Stimulated activated CD8-positive, alpha-beta memory T cell treated with anti-CD3 and anti-CD28 coated beads, Interleukin-12 subunit alpha, Interleukin-12 subunit beta, amount 100 ng/mL, for 24 hours (primary cell): ENCODE results near the gene GDNF.
"Not testable (repeated sequence)": the region's sequence is repeated elsewhere in the genome, so short reads cannot be mapped to it uniquely, and the experiment has no call there.

Experiments used
- DNase-seq: peaks from one replicate; pipeline ENCODE4 v3.0.0-alpha.2; 2020; ENCODE audit errors: extremely low read depth

GDNF gene

GRCh38 chr5:37839407-37840052, at the start of gene GDNF:
Gene GDNF, minus strand, starts transcription at chr5:37840041. Its CDS starts 5,245 bp downstream, at chr5:37834796.
- DNase-seq: no peak

- DNase-seq: no peak
Measured at GRCh38 chr5:37888476-37888875, 48.6 kb upstream of the GDNF start.

- DNase-seq: no peak
Measured at GRCh38 chr5:37886242-37886905, 46.5 kb upstream of the GDNF start.

- no peak for DNase-seq
Measured at GRCh38 chr5:37882636-37883035, 42.8 kb upstream of the GDNF start.

- no peak for DNase-seq
Measured at GRCh38 chr5:37881359-37881758, 41.5 kb upstream of the GDNF start.

- no peak for DNase-seq
Measured at GRCh38 chr5:37876943-37877342, 37.1 kb upstream of the GDNF start.

GRCh38 chr5:37876245-37876644, 36.4 kb upstream of the GDNF start:
- no peak for DNase-seq

- DNase-seq: no peak
Measured at GRCh38 chr5:37875051-37875787, 35.4 kb upstream of the GDNF start.

GRCh38 chr5:37873988-37874387, 34.1 kb upstream of the GDNF start:
- no peak for DNase-seq

GRCh38 chr5:37871023-37871815, 31.4 kb upstream of the GDNF start:
- no peak for DNase-seq

- DNase-seq: no peak
Measured at GRCh38 chr5:37869216-37869615, 29.4 kb upstream of the GDNF start.

- DNase-seq: no peak
Measured at GRCh38 chr5:37867654-37868053, 27.8 kb upstream of the GDNF start.

GRCh38 chr5:37862907-37863306, 23.1 kb upstream of the GDNF start:
- DNase-seq: not testable (repeated sequence)

GRCh38 chr5:37860206-37860605, 20.4 kb upstream of the GDNF start:
- no peak for DNase-seq

- DNase-seq: no peak
Measured at GRCh38 chr5:37859805-37860204, 20.0 kb upstream of the GDNF start.

- no peak for DNase-seq
Measured at GRCh38 chr5:37858250-37858649, 18.4 kb upstream of the GDNF start.

- no peak for DNase-seq
Measured at GRCh38 chr5:37857696-37858095, 17.9 kb upstream of the GDNF start.

- no peak for DNase-seq
Measured at GRCh38 chr5:37855438-37855837, 15.6 kb upstream of the GDNF start.

GRCh38 chr5:37851305-37851704, 11.5 kb upstream of the GDNF start:
- DNase-seq: no peak

- no peak for DNase-seq
Measured at GRCh38 chr5:37850226-37850865, 10.5 kb upstream of the GDNF start.

- no peak for DNase-seq
Measured at GRCh38 chr5:37849641-37850040, 9.8 kb upstream of the GDNF start.

- no peak for DNase-seq
Measured at GRCh38 chr5:37847978-37848425, 8.2 kb upstream of the GDNF start.
